ENCODE measurements around the gene HSBP1L1.
A peak's percentile ranks its signal among the peaks of the same experiment; 100 is the strongest.

The HSBP1L1 gene

DNA sequence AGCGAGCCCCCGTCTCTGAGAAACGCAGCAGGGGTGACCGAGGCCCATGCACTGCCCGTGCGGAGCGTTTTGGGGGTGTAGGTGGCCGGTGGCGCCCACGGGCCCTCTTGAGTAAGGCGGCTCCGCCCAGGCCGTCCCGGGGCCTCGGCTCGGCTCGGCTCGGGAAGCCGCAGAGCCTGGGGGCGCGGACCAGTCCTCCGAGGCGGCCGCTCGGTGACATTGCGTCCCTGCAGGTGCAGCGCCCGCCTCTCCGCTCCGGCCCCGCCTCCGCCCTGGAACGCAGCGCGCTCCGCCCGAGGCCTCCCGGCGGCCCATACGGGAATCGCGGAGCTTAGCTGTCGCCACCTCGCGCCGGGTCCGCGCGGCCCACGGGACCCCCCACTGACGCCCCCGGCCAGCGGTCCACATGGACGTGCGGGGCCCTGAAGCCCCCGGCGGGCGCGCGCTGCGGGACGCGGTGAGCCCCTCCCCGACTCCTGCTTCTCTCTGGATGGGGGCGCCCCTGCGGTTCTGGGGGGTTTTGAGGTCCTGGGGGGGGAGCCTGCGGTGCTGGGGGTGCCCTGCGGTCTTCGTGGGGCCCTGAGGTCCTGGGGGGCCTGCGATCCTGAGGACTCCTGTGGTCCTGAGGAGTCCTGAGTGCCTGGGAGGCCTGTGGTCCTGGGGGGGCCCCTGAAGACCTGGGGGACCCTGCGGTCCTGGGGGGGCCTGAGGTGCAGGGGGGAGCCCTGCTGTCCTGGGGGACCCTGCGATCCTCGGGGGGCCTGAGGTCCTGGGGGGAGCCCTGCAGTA lies at the start of gene HSBP1L1:
Gene HSBP1L1 (plus strand): TSS at position 314 of the 789 bp plus-strand sequence. CDS start 93 bp downstream, at position 407.
- peak; percentile 24 to 87 for DNase-seq

DNA sequence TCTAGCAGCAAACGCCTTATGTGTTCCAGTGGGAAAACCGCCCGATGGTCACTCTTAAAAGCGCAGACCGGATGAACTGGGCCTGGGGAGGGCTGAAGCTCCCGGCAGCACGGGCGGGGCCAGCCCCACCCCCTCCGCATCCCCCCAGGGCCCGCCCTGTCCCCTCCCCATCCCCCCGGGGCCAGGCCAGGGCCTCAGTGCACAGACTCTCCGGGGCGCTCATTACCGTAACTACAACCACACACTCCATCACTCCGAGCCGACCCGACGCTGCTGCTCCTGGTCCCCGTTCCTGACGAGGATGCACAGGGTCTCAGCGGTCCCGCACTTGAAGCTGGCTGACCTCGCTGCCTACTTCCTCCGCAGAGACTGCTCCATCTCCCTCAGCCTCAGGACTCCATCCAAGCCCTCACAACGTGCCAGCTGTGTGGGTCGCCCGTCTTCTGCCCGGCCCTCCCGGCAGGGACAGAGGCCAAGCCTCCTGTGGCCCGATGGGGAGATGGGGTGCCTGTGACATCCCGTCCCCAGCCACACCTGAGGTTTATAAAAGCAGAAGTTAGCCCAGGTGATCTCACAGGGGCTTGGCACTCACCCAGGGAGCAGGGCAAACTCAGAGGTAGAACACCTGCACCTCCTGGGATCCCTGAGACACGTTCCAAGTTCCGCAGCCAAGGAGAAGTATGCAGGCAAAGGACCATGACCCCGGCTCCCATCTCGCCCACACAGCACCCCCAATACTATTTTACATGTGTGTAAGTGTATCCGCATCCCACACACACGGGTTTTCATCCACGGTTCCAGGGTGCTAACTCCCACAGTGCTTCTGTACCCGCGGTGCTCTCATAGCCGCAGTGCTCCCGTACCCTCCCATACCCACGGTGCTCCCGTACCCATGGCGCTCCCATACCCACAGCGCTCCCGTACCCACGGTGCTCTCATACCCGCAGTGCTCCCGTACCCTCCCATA lies 49.0 kb upstream of the HSBP1L1 start:
- DNase-seq, result no peak

DNA sequence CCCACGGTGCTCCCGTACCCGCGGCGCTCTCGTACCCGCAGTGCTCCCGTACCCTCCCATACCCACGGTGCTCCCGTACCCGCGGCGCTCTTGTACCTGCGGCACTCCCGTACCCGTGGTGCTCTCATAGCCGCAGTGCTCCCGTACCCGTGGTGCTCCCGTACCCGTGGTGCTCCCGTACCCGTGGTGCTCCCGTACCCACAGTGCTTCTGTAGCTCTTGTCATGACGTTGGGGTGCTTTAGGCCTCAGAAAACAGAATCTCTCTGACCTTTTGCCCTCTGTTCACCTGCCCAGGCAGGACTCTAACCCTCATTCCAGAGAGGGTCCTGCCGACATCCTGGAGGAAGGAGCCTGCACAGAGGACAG lies 48.3 kb upstream of the HSBP1L1 start:
- no peak for DNase-seq

DNA sequence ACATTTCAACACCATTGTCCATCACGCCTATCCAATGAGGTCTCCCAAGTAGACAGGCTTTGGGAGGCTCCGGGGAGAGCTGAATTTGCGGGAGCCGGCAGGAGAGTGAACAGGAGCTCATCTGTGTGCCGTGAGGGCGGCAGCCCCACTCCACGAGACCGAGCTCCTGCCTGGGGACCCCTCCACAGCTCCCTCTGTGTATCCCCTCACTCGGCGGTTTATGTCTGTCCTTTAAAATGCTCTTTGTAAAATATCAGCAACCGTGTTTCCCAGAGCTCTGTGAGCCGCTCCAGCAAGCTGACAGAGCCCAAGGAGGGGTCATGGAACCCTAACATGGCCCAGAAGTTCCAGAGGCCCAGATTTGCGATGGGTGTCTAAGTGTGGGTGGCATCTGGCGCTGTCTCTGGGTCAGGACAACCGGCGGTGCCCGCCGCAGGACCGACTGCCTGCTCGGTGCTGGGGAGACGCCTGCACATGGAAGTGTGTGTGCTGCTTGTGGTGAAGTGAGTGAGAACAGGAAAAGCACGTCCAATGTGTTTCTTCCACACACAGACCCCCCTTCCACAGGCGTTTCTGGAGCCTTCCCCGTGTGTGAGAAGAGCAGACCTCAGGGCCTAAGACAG lies 47.8 kb upstream of the HSBP1L1 start:
- DNase-seq, result no peak

DNA sequence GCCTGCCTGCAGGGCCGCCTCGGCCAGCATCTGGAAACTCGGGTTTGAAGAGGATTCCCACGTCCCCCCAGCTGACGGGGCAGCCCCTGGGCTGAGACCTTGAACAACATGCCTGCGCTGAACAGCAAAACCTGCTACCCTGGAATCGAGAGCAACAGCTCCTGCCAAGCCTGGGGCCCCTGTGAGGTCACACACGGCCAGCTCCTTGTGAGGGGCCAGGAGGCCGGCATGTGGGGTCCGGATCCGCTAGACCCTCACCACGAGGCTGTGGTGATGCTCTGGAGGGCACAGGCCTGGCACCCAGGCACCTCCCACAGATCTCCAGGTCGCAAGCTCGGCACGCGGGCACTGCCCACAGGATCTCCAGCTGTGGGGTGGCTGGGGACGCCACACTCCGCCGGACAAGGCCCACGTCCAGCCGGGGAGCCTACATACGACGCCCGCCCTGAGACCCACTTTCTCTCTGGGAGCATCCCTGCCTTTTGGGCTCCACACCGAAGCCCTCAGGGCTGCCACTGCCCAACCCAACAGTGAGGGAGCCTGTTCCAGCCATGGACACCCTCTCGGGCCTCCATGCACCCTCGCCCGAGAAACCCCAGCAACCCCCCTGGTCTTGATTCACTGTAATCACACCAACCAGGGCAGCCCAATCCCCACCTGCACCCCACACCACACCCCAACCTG lies 47.1 kb upstream of the HSBP1L1 start:
- DNase-seq, result no peak

DNA sequence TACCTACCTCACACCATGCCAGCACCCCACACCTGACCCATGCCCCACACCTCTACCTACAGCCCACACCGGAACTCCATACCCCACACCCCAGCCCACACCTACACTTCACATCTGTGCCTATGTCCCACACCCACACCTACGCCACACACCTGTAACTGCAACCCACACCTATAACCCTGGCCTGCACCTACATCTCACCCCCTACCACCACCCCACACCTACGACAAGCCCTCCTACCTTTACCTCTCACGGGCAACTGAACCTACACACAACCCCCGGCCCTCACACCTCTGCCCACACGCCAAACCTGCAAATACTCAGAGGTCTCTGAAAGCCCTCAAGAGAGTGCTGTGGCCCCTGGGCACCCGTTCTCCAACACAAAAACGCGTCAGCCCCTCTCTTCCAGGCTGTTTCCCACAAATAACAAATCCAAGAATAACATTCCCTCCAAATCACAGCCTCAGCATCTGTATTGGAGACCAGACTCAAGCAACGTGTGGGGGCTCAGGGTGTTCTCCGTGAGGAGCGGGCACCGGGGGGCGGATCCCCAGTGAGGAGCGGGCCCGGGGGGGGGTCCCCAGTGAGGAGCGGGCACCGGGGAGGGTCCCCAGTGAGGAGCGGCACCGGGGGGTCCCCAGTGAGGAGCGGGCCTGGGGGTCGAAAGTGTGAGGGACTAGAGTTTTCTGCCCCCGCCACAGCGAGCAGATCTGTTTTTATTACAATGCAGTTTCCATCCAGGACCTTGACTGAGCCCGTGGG lies 46.4 kb upstream of the HSBP1L1 start:
- DNase-seq, result no peak

DNA sequence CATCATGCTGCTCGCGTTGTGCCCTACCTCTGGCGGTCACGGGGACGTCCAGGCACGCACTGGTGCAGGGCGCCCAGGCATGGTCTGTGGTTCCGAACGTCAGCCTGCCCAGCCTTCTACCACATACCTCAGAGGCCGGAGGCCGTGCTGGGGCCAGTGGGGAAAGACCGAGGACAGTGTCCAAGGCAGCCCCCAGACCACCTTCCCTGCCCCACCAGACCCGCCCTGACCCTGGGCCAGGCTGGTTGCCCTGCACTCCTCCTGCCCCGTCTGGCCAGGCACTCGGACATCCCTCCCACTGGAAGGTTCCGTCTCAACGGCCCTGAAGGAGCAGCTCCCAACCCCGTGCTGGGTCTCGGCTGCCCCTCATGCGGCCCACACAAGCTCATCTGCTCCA lies 45.8 kb upstream of the HSBP1L1 start:
- DNase-seq, result no peak

DNA sequence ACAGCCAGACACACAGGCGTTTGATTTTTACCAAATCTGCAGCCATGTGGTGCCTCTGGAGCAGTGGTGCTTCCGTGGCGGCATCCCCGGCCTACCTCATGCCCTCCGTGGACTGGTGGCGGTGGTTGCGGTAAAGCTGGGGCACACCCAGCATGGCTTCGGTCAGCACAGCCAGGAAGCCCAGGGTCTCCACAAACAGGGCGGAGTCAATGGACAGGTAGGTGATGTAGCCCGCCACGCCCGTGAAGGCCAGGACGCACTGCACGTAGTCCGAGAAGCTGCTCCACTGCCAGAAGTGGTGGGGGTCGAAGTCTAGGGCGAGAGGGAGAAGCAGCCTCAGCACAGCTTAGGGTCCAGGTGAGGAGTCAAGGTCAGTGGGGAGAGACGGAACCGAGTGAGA lies 45.4 kb upstream of the HSBP1L1 start:
- no peak for DNase-seq

DNA sequence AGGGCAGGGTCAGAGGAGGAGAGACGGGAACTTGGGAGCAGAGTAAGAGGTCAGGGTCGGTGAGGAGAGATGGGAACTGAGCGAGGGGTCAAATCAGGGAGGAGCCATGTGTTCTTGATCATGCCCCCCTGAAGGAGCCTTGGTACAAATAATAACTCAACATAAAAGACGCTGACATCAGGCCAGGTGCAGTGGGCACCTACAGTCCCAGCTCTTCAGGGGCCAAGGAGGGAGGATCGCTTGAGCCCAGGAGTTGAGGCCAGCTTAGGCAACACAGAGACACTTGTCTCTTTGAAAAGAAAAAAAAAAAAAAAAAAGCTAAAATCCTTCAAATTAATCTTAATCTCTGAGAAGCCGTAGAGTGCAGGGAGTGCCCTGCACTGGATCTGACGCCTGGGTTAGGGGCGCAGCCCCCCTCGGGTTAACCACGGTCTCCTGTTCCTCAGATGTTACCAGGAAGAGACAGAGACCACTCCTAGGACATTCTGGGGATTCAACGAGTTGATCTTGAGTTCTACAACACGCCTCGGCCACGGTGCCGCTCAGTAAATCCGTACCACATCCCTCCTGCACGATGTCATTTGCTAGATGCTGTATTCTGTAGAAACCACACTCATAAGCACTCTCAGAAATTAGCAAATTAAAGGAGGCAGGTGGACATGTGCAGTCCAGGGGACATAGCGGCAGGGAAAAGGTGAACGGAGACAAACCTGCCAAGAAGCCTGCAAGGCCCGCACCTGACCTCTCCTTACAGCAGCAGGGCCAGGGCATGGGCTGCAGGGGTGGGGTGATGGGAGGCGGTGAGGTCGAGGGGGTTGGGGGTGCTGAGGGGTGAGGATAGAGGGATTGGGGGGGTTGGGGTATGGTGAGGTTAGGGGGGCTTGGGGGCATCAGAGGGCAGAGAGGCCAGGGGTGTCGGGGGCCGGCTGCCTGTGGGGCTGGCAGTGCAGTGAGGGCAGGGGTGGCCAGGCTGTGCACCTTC lies 42.2 kb upstream of the HSBP1L1 start:
- DNase-seq, result no peak

DNA sequence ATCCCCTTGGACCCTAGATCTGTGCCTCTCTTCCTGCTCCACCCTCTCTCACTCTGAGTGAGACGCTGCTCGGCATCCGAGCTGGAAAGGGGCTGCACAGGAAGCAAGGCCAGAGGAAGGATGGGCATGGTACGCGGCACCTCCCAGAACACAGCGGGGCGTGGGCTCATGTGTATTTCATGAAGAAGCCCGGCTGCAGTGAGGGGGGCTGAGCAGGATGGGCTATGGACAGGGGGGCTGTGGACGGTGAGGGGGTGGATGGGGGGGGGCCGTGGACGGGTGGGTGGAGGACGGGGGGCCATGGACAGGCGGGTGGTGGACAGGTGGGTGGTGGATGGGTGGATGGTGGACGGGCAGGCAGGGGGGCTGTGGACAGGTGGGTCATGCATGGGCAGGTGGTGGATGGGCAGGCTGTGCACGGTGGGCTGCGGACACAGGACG lies 41.5 kb upstream of the HSBP1L1 start:
- DNase-seq, result no peak

DNA sequence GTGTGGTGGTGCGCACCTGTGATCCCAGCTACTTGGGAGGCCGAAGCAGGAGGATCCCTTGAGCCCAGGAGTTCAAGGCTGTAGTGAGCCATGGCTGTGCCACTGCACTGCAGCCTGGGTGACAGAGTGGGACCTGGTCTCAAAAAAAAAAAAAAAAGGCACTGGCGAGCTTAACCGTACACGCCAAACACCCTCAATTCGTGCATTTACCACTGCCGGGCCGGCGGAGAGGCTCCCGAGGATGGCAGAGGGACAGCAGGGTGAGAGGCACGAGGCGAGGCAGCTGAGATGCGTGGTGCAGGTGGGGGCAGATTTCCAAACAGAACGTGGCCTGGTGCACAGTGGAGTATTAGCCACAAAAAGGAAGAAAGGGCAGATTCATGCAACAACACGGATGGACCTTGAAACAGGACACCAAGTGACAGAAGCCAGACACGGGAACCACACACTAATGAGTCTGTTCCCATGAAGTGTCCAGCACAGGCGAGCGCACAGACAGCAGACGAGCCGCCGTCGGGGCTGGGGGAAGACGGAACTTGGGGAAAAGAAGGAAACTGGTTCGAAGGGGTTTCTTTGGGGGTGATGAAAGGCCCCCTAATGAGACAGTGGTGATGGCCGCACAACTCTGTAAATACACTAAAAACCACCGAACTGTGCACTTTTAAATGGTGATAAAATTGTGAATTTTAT lies 40.4 kb upstream of the HSBP1L1 start:
- DNase-seq, result no peak

DNA sequence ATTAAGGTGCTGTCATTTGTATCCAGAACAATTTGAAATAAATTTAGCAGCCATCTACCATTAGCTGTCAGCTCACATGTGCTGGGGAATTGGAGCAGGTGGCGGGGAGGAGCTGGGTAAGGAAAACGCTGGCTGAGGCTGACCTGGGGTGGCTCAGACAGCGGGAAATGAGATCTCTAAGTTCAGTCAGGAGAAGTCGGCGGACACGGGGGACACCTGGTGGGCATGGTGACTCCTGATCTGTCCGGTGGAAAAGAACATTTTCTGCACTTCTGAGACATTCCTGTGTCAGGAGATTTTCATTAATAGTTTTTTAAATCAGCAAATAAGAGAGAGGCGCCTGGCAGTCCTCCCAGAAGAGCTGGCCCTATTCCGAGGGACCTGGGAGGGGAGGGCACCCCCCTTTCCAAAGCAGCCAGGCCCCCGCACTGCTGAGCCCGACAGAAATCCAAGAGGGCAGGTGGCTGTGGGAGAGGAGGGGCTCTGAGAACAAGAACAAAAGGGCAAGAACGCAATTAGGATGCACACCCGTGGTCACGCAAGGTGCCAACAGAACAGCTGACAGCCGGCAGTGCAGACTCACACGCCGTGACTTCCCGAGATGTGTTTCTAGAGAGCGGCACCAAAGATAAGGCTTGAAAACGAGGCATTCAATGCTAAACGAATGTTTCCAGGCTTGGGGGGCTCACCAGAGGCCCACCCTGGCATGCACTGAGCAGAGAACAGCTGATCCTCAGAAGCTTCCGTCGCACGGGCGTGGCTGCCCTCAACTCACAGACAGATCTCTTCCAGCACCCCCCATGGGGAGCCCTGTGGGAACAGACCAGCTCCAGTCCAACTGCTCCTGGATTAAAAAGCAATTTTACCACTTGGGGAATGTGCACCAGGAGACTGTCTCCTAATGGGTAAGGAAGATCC lies 39.4 kb upstream of the HSBP1L1 start:
- no peak for DNase-seq

DNA sequence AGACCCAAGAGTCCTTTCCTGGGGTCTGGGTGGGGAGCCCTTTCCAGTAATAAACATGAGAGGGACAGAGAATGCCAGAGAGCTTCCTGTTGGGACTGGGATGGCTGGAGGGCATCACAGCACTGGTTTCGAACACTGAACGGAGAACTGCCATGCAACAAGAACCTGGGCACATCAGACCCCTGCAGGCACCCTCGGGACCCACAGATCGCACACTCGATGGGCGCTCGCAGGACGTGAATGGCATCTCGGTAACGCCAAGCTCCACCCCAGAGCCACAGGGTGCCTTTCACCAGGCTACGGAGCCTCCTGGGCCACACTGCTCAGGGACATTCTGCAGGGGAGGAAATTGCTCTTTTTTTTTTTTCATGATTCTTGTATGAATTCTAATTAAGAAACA lies 38.1 kb upstream of the HSBP1L1 start:
- DNase-seq, result no peak

DNA sequence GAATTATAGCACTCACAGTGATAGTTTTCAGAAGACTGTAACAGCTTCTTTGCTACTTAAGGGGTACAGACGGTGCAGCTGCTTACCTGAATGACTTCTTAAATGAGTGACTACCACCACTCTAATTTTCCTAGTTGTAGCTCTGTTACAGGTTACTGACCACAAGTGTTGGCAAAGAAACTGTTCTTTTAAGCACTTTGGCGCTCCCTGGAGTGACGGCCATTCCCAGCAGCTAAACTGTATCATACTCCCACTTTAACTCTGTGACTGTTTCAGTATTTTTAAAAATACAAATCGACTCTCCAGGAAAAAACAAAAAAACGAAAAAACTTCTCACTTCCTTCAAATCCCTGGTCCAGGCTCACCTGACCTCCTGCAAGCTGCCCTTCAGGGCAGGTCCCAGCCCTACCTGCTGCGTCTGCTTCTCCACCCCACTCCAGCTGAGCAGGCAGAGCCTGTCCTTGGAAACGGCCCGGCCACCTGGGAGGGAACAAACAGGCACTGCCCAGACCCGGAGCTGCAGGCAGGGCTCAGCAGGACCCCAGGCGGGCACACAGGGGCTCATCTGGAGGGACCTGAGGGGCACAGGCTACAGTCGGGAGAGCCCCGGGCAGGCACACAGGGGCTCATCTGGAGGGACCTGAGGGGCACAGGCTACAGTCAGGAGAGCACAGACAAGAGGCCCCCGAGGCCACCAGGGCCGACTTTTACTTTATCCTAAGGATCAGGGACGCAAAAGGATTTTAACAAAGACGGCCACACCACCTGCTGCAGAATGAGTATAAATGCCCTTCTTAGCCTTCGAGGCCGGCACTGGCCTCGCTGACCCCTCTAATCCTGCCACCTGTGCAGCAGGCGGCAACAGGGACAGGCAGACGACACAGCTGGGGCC lies 37.5 kb upstream of the HSBP1L1 start:
- no peak for DNase-seq

DNA sequence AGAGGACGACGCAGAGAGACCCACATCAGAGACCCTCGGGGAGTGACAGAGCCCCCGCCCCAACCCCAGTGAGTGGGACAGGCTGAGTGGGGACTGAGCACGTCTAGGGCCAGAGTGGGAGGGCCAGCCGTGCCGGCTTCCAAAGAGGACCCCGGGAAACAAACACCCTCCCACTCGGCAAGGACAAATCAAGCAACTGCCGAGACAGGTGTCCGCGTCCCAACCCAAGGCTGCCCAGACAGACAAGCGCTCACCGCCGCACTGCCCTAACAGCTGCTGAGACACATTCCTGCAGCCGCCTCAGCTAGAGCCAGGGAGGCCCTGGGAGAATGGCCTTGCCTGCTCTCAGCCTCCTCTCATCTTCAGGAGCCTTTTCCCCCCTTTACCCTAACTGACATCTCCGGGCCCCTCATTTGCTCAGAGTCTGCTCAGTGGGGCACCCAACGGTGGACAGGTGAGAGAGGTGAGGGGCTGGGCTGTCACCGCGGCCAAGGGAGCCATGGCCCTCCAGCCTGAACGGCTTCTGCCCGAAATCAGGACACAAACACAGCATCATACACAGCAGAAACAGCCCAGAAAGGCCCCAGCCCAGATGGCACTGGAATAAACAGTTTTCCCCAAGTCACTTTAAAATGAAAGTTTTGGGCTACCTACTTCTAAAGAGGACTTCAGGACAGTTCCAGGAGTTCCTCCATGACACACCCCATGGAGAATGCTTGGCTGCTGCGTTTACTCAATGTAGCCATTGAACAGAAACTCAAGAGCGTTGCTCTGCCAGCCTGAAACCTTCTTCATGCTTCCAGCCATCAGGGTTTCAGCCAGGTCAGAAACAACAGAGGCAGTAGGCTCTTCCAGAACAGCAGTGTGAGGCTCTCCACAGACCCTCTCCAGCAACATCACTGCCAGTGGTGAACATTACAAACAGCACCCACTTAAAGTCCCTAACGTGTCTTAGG lies 36.6 kb upstream of the HSBP1L1 start:
- no peak for DNase-seq

DNA sequence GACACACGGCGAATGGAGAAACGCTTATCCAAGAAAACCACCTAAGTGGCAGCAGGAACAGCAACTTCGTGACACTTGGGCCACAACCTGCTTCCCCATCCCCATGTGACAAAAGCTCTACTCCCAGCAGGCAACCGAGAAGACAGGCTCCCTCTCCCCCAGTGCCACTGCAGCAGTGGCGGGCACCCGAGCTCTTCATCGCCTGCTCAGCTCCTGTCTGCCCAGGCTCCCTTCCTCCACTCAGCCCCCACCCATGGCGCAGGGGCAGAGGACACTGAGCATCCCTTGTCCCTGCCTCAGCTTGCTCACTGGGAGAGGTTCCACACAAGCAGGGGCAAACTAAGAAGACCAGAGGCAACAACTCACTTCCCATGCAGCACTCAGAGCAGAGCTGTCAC lies 35.9 kb upstream of the HSBP1L1 start:
- DNase-seq, result no peak
